Sigmoid colon (tissue), 7 donors: Measurements from ENCODE around the gene EDEM2. TPM values are rescaled to one million over a fixed set of nuclear protein-coding genes. Genes with fewer than 3 reads are reported as not detected.

Experiments
- polyA plus RNA-seq, 3 donors: library from polyadenylated mRNA; stranded (reverse); fragments of 200-250 nt; gene quantifications; one replicate each; pipeline ENCODE4 v1.2.3, GENCODE V29; 2013
- small RNA-seq, 3 donors: library from RNA; depleted of rRNA; stranded (forward); fragments of <200 nt; gene quantifications; one replicate each; pipeline ENCODE3, GENCODE V24; 2016
- total RNA-seq, 4 donors: library from RNA; depleted of rRNA; stranded (reverse); fragments of >200 nt; gene quantifications; one replicate each; pipeline ENCODE4 v1.1.0, GENCODE V29; 2016
- donor health status: healthy with polysubstance abuse.
- donor health status: Bipolar disorder and iron deficiency.
- donor health status: healthy.

The EDEM2 gene
- total and polyA plus RNA-seq, 7 donors: 8.4 to 24.9 (median 10.8) TPM

Small RNA genes within 50 kb of the gene (small RNA-seq; reads per million reads assigned to genes)
- gene RF00275: 0 reads per million in 3 donors
- gene RNA5SP483: 0 reads per million in 3 donors

Other genes starting within 250 kb of the EDEM2 start
- gene GSS, start 191.5 kb downstream of the EDEM2 start, total RNA-seq: 10 to 100 TPM; 22.9 to 30.5 (median 25.5) TPM
- gene GSS, start 191.5 kb downstream of the EDEM2 start, polyA plus RNA-seq: 10 to 100 TPM; 63.7 to 80.7 (median 66.4) TPM
- under 1 TPM; under 0.01 to 0.83 (median 0.60) TPM for gene MYH7B, start 191.5 kb downstream of the EDEM2 start, total RNA-seq
- gene MYH7B, start 191.5 kb downstream of the EDEM2 start, polyA plus RNA-seq: 1 to 10 TPM in 1 of 3 donors, under 1 TPM in 2; 0.60 to 1.6 (median 0.69) TPM
- 10 to 100 TPM; 41.8 to 61.8 (median 48.6) TPM for gene TRPC4AP, start 54.5 kb downstream of the EDEM2 start, total RNA-seq
- gene TRPC4AP, start 54.5 kb downstream of the EDEM2 start, polyA plus RNA-seq: 10 to 100 TPM; 24.0 to 45.3 (median 26.8) TPM
- gene PROCR, start 24.7 kb upstream of the EDEM2 start, total RNA-seq: 10 to 100 TPM; 12.4 to 53.5 (median 33.8) TPM
- 10 to 100 TPM; 12.9 to 22.8 (median 17.6) TPM for gene PROCR, start 24.7 kb upstream of the EDEM2 start, polyA plus RNA-seq
- 1 to 10 TPM in 3 of 4 donors, under 1 TPM in 1; 0.16 to 1.4 (median 1.1) TPM for gene MMP24, start 79.4 kb upstream of the EDEM2 start, total RNA-seq
- gene MMP24, start 79.4 kb upstream of the EDEM2 start, polyA plus RNA-seq: under 1 TPM; under 0.01 to 0.46 (median 0.39) TPM
- gene MMP24OS, start 130.8 kb upstream of the EDEM2 start, total RNA-seq: 10 to 100 TPM; 23.2 to 39.8 (median 29.4) TPM
- 100 to 1,000 TPM in 1 of 3 donors, 10 to 100 TPM in 2; 44.0 to 115 (median 97.3) TPM for gene MMP24OS, start 130.8 kb upstream of the EDEM2 start, polyA plus RNA-seq
- 10 to 100 TPM; 61.9 to 71.3 (median 66.1) TPM for gene EIF6, start 137.4 kb upstream of the EDEM2 start, total RNA-seq
- 100 to 1,000 TPM; 202 to 289 (median 228) TPM for gene EIF6, start 137.4 kb upstream of the EDEM2 start, polyA plus RNA-seq
- gene FAM83C, start 145.1 kb upstream of the EDEM2 start, total RNA-seq: not detected
- under 1 TPM in 2 of 3 donors, not detected in 1; under 0.01 to 0.03 TPM for gene FAM83C, start 145.1 kb upstream of the EDEM2 start, polyA plus RNA-seq